Neural crest cell (in vitro differentiated cells): ENCODE results near the gene ADSS2. TPM values are rescaled to one million over a fixed set of nuclear protein-coding genes. Genes with fewer than 3 reads are reported as not detected.

Experiments used
- DNase-seq: peaks from one replicate; pipeline ENCODE4 v3.0.0; 2021; ENCODE audit warnings: low read depth, mixed read lengths, low spot score
- H3K27ac Mint-ChIP-seq: one replicate; pipeline ENCODE4 v1.8.0; 2021; ENCODE audit warnings: mild to moderate bottlenecking, mixed read lengths; ENCODE audit not compliant: unreplicated experiment
- H3K27me3 Mint-ChIP-seq: 2 replicates; pipeline ENCODE4 v1.8.0; 2021; ENCODE audit warnings: low read depth, mild to moderate bottlenecking, mixed read lengths
- H3K36me3 Mint-ChIP-seq: 2 replicates; pipeline ENCODE4 v1.8.0; 2021; ENCODE audit warnings: low read depth, mild to moderate bottlenecking, mixed read lengths
- H3K4me1 Mint-ChIP-seq: 2 replicates; pipeline ENCODE4 v1.8.0; 2021; ENCODE audit warnings: mixed read lengths
- H3K4me3 Mint-ChIP-seq: one replicate; pipeline ENCODE4 v1.8.0; 2021; ENCODE audit warnings: mild to moderate bottlenecking, mixed read lengths
- H3K9me3 Mint-ChIP-seq: 2 replicates; pipeline ENCODE4 v1.8.0; 2021; ENCODE audit warnings: mixed read lengths
- CTCF ChIP-seq: fragments of 200-600 bp; sonication (generic); conservative IDR thresholded peaks from 2 replicates; pipeline ENCODE4 v1.5.0; 2021; ENCODE audit warnings: antibody characterized with exemption, mild to moderate bottlenecking
- total RNA-seq: library from RNA; stranded (reverse); gene quantifications from 2 replicates; pipeline ENCODE4 v1.2.1, GENCODE V29; 2021

ADSS2 gene
- total RNA-seq, 1 donor from 2014 or later: 66.2 TPM

DNA sequence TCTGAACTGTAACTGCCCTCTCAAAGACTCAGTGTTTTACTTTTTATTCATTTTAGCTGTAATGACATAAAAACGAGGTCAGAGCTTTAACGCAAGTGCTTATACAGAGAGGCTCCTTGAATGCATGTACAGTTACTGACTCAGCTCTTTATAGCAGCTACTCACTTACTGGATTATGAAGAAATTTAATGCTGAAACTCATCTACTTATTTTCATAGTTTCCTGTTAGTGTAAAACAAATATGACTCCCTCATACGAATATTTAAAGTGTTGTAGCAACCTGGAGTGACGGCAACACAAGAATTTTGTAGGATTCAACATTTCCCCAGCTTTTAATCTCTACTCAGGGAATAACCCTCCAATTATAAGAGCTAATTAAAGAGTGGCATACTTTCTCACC lies 32.7 kb downstream of the ADSS2 start:
- no peaks in the 10 kb centered on the region for H3K4me1 Mint-ChIP-seq
- no peak overlapping the region for H3K4me3 Mint-ChIP-seq
- TF ChIP-seq CTCF: no peak
- no peaks in the 10 kb centered on the region for H3K27me3 Mint-ChIP-seq
- DNase-seq: no peak
- H3K27ac Mint-ChIP-seq: no peak overlapping the region
- peaks cover 23% of the 10 kb centered on the region for H3K36me3 Mint-ChIP-seq
- no peaks in the 10 kb centered on the region for H3K9me3 Mint-ChIP-seq

DNA sequence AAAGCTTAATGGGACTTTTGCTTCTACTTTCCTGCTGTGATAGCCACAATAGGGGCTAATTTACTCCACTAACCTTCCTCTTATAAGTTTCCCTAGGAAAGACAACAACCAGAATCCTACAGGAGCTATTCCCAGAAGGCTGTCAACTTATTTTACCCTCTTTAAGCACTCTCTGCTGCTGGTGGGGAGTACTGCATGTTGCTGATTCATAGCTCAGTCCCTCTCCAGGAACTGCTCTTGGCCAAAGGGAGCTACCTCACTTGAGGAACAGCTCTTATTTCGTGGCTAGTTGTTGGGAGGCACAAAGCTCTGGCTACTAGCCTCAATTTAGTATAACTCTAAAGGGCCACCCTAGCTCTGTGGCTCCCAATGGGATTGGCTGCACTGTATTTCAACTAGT lies 37.2 kb downstream of the ADSS2 start:
- no peak for DNase-seq
- no peaks in the 10 kb centered on the region for H3K4me1 Mint-ChIP-seq
- H3K4me3 Mint-ChIP-seq: no peak overlapping the region
- H3K27me3 Mint-ChIP-seq: no peaks in the 10 kb centered on the region
- TF ChIP-seq CTCF: no peak
- H3K36me3 Mint-ChIP-seq: peaks cover 32% of the 10 kb centered on the region
- no peaks in the 10 kb centered on the region for H3K9me3 Mint-ChIP-seq
- no peak overlapping the region for H3K27ac Mint-ChIP-seq

GRCh38 chr1:244413736-244414135 lies 38.0 kb downstream of the ADSS2 start:
- no peak for DNase-seq
- no peak overlapping the region for H3K27ac Mint-ChIP-seq
- H3K36me3 Mint-ChIP-seq: peaks cover 27% of the 10 kb centered on the region
- no peaks in the 10 kb centered on the region for H3K9me3 Mint-ChIP-seq
- TF ChIP-seq CTCF: no peak
- H3K4me1 Mint-ChIP-seq: no peaks in the 10 kb centered on the region
- no peaks in the 10 kb centered on the region for H3K27me3 Mint-ChIP-seq
- H3K4me3 Mint-ChIP-seq: no peak overlapping the region

DNA sequence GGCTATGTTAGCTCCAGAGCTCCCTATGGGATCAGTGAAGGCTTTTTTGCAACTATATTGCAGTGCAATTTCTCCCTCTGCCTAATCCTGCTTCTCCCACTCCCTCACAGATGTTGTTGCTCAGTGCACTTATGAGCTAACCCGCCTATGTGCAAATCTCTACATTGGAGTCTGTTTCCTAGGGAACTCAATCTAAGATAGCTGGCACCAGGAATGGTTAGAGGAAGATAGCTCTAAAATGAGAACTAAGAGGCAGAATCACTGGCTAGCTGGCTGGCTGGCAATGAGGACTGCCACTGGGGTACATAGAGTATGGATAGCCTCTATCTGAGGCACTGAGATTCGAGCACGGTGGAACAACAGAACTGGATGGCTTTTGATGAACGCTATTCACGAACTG lies 39.5 kb downstream of the ADSS2 start:
- Mint-ChIP-seq H3K27ac (no peak overlapping the region), H3K27me3 (no peaks in the 10 kb centered on the region)

GRCh38 chr1:244409701-244410100 lies 42.0 kb downstream of the ADSS2 start:
- DNase-seq: no peak
- TF ChIP-seq CTCF: no peak
- Mint-ChIP-seq H3K27me3 (no peaks in the 10 kb centered on the region), H3K9me3 (no peaks in the 10 kb centered on the region), H3K27ac (no peak overlapping the region), H3K4me3 (no peak overlapping the region), H3K4me1 (no peaks in the 10 kb centered on the region), H3K36me3 (peaks cover 33% of the 10 kb centered on the region)

More for the DNA sequence above, 39.5 kb downstream of the ADSS2 start:
- no peak for DNase-seq
- Mint-ChIP-seq H3K4me1 (no peaks in the 10 kb centered on the region), H3K9me3 (no peaks in the 10 kb centered on the region), H3K4me3 (no peak overlapping the region), H3K36me3 (peaks cover 27% of the 10 kb centered on the region)
- no peak for TF ChIP-seq CTCF

DNA sequence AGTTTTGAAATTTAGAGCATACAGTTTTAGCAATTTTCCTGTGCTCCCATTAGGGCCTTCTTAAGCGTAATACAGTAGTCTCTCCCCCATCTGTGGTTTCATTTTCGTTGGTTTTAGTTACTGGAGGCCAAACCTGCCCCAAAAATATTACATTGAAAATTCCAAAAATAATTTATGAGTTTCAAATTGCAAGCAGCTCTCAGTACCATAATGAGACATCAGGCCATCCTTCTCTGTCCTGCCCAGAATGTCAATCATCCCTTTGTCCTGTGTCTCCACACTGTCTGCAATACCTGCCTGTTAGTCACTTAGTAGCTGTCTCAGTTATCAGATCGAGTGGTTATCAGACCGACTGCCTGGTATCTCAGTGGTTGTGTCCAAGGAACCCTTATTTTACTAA lies 45.4 kb downstream of the ADSS2 start:
- DNase-seq: no peak
- Mint-ChIP-seq H3K27me3 (no peaks in the 10 kb centered on the region), H3K27ac (no peak overlapping the region), H3K4me1 (no peaks in the 10 kb centered on the region), H3K9me3 (peaks cover 14% of the 10 kb centered on the region), H3K4me3 (no peak overlapping the region), H3K36me3 (peaks cover 52% of the 10 kb centered on the region)
- TF ChIP-seq CTCF: no peak
